RPMI8226 (cell line): ENCODE measurements around the gene UBXN11.
"Not testable (repeated sequence)": the region's sequence is repeated elsewhere in the genome, so short reads cannot be mapped to it uniquely, and the experiment has no call there.

ENCODE experiments used
- DNase-seq: peaks from one replicate; pipeline ENCODE4 v3.0.0-alpha.2; 2015

Gene UBXN11

GRCh38 chr1:26336477-26337205, 30.2 kb upstream of the UBXN11 start:
- DNase-seq: peak; percentile 97

GRCh38 chr1:26335774-26336476, 29.5 kb upstream of the UBXN11 start:
- no peak for DNase-seq

DNA sequence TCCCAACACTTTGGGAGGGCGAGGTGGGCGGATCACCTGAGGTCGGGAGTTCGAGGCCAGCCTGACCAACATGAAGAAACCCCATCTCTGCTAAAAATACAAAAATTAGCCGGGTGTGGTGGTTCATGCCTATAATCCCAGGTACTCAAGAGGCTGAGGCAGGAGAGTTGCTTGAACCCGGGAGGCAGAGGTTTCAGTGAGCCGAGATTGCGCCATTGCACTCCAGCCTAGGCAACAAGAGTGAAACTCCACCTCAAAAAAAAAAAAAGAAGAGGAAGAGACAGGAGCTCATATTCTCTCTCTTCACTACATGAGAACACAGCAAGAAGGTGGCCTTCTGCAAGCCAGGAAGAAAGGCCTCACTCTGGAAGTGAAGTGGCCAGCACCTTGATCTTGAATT, 26.9 kb upstream of the UBXN11 start:
- DNase-seq: not testable (repeated sequence)

DNA sequence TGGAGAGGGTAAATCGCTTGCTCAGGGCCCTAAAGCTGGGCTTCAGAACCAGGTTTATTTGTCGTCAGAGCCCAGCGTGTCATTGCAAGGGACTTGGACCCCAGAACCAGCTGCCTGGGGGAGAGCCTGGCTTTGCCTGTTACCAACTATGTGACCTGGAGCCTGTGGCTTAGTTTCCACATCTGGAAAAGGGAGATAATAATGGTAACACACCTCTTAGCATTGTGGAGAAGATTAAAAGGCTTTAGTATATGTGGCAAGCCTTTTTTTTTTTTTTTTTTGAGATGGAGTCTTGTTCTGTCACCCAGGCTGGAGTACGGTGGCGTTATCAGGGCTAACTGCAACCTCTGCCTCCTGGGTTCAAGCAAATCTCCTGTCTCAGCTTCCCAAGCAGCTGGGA, 23.8 kb upstream of the UBXN11 start:
- DNase-seq: no peak

DNA sequence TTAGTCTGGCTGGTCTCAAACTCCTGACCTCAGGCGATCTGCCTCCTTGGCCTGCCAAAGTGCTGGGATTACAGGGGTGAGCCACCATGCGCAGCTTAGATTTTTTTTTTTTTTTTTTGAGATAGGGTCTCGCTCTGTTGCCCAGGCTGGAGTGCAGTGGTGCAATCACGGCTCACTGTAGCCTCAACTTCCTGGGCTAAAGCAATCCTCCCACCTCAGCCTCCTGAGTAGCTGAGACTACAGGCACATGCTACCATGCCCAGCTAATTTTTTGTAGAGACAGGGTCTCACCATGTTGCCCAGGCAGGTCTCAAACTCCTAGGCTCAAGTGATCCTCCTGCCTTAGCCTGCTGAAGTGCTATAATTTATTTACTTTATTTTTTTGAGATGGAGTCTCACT, 22.9 kb upstream of the UBXN11 start:
- DNase-seq: not testable (repeated sequence)

DNA sequence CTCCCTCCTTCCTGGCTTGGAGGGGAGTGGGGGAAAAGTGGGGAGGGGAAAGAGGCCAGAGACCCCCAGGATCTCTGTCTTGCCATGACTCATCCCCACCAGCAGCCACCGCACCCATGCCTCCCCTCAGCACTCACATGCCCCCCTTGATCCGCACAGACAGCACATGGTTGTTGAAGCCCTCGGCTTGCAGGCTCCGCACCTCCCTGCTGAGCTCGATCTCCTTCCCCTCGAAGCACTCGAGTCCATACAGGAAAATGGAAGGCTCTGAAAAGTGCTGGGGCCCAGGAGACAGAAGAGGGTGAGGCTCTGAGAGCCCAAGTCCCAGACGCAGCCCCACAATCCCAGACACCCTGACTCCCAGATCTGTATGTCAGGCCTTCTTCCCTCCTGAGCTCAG, 22.2 kb upstream of the UBXN11 start:
- DNase-seq: no peak

GRCh38 chr1:26327956-26328362, 21.5 kb upstream of the UBXN11 start:
- no peak for DNase-seq

DNA sequence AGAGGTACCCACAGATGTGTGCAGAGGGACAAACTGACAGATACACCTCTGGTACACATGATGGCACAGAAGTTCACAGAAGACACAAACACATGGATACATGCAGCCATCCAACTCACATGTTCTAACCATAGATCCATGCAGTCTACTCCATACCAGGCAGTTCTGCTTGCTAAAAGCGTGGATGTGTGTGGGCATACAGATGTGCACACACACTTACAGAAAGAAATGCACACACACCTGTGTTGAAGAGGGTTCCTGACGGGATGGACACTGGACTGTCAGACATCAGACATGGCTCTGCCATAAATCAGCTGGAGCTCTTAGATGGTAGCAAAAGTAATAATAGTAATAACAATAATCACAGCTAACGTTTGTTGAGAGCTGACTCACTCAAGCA, 18.1 kb upstream of the UBXN11 start:
- DNase-seq: no peak

DNA sequence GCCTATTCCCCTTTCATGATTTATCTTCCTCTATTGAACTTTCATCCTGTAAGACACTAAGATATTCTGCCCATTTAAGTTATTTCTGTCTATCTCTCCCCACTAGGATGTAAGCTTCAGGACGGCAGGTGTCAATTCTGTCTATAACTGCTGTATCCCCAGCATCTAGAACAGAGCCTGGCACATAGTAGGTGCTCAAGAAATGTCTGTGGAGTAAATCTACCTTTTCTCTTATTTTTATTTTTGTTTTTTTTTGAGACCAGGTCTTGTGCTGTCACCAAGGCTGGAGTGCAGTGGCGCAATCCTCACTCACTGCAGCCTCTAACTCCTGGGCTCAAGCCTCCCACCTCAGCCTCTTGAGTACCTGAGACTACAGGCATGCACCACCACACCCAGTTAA, 16.9 kb upstream of the UBXN11 start:
- DNase-seq: no peak

DNA sequence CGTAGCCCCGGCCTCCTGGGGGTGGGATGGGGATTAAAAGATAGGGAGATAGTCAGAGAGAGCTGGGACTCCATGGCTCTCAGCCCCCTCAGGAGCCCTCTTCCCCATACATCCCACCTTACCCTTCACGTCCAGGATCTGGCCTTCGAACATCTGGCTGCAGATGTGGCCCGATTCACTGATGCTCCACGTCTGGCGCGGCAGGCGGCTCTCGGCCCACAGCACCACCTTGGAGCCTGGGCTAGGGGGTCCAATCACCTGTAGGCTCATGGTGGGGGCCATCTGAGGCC, 15.6 kb upstream of the UBXN11 start:
- no peak for DNase-seq

DNA sequence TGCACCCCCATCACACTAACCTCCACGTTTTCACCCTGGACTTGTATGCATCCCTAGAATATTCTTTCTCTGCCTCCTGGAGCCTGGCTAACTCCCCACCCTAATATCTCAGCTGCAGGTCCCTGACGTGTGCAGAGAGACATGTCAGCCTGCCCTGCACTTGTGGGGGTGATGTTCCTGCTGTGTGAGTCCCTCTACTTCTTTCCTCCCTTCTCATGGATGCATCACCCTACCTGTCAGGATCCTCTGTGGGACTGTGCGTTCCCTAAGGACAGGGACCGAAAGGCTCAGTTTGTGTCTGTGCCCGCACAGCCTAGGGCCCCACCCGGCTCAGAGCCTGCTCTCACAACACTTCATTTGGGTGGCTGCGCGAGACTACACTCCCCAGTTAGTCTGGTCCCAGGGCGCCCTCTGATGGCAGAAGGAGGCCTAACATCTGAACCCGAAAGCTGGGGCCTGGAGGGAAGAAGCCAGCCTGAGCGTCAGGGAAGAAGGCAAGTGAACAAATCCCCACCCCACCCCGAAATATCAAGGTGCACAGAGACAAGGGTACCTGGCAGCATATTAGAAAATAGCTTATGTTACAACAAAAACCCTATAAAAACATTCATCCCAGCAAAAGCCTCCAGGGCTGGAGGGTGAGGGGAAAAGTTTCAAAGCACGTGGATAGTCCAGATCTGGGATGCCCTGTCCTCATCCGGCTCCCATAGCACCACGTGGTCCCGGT, 15.0 kb upstream of the UBXN11 start:
- peak; percentile 91 for DNase-seq

- DNase-seq: no peak
Measured at GRCh38 chr1:26320896-26321295, 14.5 kb upstream of the UBXN11 start.

- DNase-seq: no peak
Measured at GRCh38 chr1:26318338-26319064, 12.1 kb upstream of the UBXN11 start.

DNA sequence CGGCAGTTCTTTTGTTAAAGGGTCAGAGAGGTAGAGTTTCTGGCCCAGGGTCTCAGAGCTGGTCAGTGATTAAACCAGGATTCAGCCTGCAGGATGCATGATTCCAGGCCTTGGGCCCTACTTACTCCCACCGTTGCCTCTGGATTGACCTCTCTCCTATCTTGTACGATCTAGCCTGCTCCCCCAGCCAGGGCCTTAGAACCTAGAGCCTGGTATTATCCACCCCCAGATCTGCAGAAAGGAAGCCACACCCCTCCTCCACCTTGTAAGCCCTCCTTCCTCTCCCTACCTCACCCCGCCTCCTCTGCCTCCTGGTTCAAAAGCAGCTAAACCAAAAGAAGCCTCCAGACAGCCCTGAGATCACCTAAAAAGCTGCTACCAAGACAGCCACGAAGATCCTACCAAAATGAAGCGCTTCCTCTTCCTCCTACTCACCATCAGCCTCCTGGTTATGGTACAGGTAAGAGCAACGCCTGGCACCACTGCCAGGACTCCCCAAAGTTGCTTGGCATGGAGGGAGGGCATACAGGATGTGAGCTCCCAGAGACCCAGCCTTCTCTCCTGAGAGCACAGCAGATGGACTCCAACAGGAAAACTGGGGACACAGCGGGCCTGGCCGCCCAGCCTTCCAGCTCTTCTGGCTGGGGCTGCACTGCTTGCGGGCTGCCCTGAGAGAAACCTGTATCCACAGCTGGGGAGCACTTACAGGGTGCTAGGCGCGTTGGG, 11.3 kb upstream of the UBXN11 start, which contains the start of gene CD52:
Gene CD52 (plus strand): TSS at position 347 of the 726 bp plus-strand sequence. CDS start 60 bp downstream, at position 407.
- no peak for DNase-seq

- no peak for DNase-seq
Measured at GRCh38 chr1:26317146-26317545, 10.7 kb upstream of the UBXN11 start.

DNA sequence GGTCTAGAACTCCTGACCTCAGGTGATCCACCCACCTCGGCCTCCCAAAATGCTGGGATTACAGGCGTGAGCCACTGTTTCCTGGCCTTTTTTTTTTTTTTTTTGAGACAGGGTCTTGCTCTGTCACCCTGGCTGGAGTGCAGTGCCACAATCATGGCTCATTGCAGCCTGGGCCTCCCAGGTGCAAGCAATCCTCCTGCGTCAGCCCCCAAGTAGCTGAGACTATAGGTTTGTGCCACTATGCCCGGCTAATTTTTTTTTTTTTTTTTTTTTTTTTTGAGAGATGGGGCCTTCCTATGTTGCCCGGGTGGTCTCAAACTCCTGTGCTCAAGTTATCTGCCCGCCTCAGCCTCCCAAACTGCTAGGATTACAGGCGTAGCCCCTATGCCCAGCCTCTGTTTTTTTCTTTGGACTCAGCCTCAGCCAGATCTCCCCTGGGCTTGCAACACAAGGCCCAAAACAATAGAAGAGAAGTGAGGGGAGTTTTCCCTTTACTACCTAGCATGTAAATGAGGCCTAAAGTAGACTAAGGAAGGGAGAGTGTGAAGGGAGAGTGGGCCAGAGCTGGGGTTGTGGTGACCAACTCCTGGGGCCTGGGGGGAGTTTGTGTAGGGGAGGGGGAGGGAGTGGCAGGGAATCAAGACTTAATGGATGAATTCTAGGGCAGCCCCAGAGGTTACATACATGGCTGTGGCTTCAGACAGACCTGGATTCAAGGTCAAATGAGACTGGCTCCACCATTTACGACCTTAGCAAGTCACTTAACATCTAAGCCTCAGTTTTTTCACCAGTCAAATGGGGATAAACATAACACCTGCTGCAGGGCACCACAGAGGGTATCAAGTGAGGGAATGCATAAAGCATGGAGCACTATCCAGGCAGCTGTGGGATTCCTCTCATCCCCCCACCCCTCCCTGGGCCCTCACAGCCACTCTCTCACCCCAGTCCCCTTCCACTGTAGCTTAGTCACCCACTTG, 9.7 kb upstream of the UBXN11 start:
- DNase-seq: no peak

GRCh38 chr1:26314501-26314900, 8.1 kb upstream of the UBXN11 start:
- DNase-seq: no peak

DNA sequence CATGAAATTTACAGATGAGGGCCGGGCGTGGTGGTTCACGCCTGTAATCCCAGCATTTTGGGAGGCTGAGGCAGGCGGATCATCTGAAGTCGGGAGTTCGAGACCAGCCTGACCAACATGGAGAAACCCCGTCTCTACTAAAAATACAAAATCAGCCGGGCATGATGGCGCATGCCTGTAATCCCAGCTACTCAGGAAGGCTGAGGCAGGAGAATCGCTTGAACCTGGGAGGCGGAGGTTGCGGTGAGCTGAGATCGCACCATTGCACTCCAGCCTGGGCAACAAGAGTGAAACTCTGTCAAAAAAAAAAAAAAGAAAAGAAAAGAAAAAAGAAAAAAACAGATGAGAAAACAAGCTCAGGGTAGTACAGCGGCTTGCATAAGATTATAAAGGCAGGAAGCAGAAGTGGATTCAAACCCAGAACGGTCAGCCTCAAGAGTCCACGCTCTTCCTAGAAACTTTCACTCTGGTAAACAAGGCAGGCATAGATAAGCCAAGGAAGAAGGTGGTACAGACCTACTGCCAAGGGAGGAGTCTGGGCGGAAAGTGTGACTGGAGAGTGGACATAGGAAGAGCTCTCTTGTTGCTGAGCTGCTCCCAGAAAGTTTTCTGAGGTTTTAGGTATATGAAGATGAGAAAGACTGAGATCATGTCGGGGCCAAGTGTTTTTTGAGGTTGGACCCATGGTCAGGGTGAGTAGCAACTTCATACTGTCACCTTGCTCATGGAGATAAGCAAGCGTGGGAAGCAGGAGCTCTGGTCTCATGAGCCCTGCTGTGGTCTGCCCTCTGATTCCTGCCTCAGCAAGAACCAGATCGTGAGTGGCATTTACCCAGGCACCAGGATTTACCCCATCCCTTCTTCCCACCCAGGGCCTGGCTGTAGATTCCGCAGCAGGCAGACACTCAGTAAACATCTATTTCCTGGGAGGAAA, 1.8 kb upstream of the UBXN11 start:
- not testable (repeated sequence) for DNase-seq

DNA sequence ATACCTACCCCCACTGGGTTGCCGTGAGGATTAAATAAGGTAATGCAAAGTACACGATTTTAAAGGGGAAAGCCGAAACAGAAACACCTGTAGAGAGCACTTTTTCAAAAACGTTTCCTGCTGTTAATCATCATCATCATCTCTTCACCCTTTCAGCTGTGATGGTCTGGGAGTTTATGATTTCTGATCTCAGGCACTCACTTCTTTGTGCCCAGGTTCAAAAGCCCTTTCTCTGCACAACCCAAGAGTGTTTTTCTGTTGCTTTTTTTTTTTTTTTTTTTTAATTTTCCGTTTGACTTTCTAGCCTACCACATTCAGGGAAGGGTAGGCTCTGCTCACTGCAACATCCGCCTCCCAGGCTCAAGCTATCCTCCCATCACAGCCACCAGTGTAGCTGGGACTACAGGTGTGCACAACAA, 936 bp upstream of the UBXN11 start:
- peak; percentile 72 for DNase-seq

GRCh38 chr1:26305667-26306289, 658 bp downstream of the UBXN11 start:
- DNase-seq: no peak
